Testis (tissue), 3 donors: ENCODE data around the gene CD58. TPM values are rescaled to one million over a fixed set of nuclear protein-coding genes. Genes with fewer than 3 reads are reported as not detected.

Experiments used
- DNase-seq: peaks from one replicate; pipeline ENCODE4 v3.0.0-alpha.2; 2019
- H3K27ac ChIP-seq, 2 donors: fragments of 200-600 bp; sonication (generic); one replicate each; pipeline ENCODE4 v1.5.1; 2019
- H3K27me3 ChIP-seq: fragments of 200-600 bp; sonication (generic); one replicate; pipeline ENCODE4 v1.5.1; 2019
- H3K36me3 ChIP-seq: fragments of 200-600 bp; sonication (generic); one replicate; pipeline ENCODE4 v1.5.1; 2017; ENCODE audit warnings: low read depth; ENCODE audit errors: missing control alignments
- H3K4me1 ChIP-seq: fragments of 200-600 bp; sonication (generic); one replicate; pipeline ENCODE4 v1.5.1; 2019
- H3K4me3 ChIP-seq, 2 donors: fragments of 200-600 bp; sonication (generic); one replicate each; pipeline ENCODE4 v1.5.1; 2017 to 2019
- H3K9me3 ChIP-seq: fragments of 200-600 bp; sonication (generic); one replicate; pipeline ENCODE4 v1.5.1; 2017
- CTCF ChIP-seq, 3 experiments: fragments of 450-650 bp in 2 of 3; fragments of 200-600 bp in 1 of 3; sonication (generic) in 1 of 3; IDR thresholded peaks; one replicate each; pipeline ENCODE4 v1.5.1; 2016 to 2019; ENCODE audit warnings: antibody characterized with exemption in 3 of 3, mild to moderate bottlenecking in 2 of 3, moderate library complexity in 1 of 3
- POLR2A ChIP-seq: fragments of 450-650 bp; IDR thresholded peaks from one replicate; pipeline ENCODE4 v1.6.1; 2017; ENCODE audit warnings: antibody characterized with exemption, mild to moderate bottlenecking, moderate library complexity
- WGBS, 2 donors: methylation state at CpG; one replicate each; pipeline ENCODE4 v1.1.5; 2018; 5-methylcytosine and 5-hydroxymethylcytosine counted together
- intact Hi-C: fragments of 100-400 bp; cut with DNase I; formaldehyde crosslinking; loops from one replicate; pipeline ENCODE4 v1.15.1; 2023; ENCODE audit warnings: low total_unique reads
- polyA plus RNA-seq: library from polyadenylated mRNA; stranded (reverse); fragments of 350-450 nt; fragmentation: Illumina TruSeq; extraction: RNeasy Lipid Tissue Mini Kit (QIAGEN cat#74804); gene quantifications from one replicate; pipeline ENCODE4 v1.2.3, GENCODE V29; 2014; ENCODE audit warnings: low read depth, low replicate concordance; ENCODE audit not compliant: insufficient read depth
- total RNA-seq, 2 donors: library from RNA; depleted of rRNA; stranded (reverse); fragments of >200 nt; gene quantifications; one replicate each; pipeline ENCODE4 v1.2.3, GENCODE V29; 2016

CD58 gene
- total and polyA plus RNA-seq, 3 donors from 2014 or later, result 11.4 to 15.0 (median 14.9) TPM

- intact Hi-C loops, result no loop called here
- 88 to 91% methylated on average over 7 of the region's 7 CpGs for WGBS, 2 donors
- H3K27me3 ChIP-seq, result no peaks in the 10 kb centered on the region
- no peak for TF ChIP-seq CTCF (IDR thresholded peaks at IDR 0.05)
- no peak for TF ChIP-seq POLR2A
- H3K27ac ChIP-seq, result no peak overlapping the region
- no peak overlapping the region for H3K4me3 ChIP-seq
- peaks cover 9% of the 10 kb centered on the region for H3K4me1 ChIP-seq
- no peak for DNase-seq
- H3K9me3 ChIP-seq, result no peaks in the 10 kb centered on the region
- no peaks in the 10 kb centered on the region for H3K36me3 ChIP-seq
Measured at GRCh38 chr1:116503546-116504307, 67.1 kb downstream of the CD58 start.

GRCh38 chr1:116502671-116503314 is 68.0 kb downstream of the CD58 start:
- TF ChIP-seq CTCF (IDR thresholded peaks at IDR 0.05), result no peak
- TF ChIP-seq POLR2A, result no peak
- no peaks in the 10 kb centered on the region for H3K27me3 ChIP-seq
- no peaks in the 10 kb centered on the region for H3K9me3 ChIP-seq
- H3K36me3 ChIP-seq, result no peaks in the 10 kb centered on the region
- H3K27ac ChIP-seq, result no peak overlapping the region
- H3K4me3 ChIP-seq, result no peak overlapping the region
- H3K4me1 ChIP-seq, result peaks cover 11% of the 10 kb centered on the region
- intact Hi-C loops, result no loop called here
- DNase-seq, result no peak
- WGBS, 2 donors, result 69 to 72% methylated on average over 5 of the region's 5 CpGs

GRCh38 chr1:116501870-116502244 is 69.0 kb downstream of the CD58 start:
- WGBS, 2 donors, result 95 to 100% methylated on average over 2 of the region's 2 CpGs
- no peaks in the 10 kb centered on the region for H3K36me3 ChIP-seq
- H3K9me3 ChIP-seq, result no peaks in the 10 kb centered on the region
- intact Hi-C loops, result no loop called here
- DNase-seq, result no peak
- H3K27me3 ChIP-seq, result no peaks in the 10 kb centered on the region
- no peak for TF ChIP-seq POLR2A
- TF ChIP-seq CTCF (IDR thresholded peaks at IDR 0.05), result no peak
- H3K4me1 ChIP-seq, result peaks cover 11% of the 10 kb centered on the region
- no peak overlapping the region for H3K4me3 ChIP-seq
- H3K27ac ChIP-seq, result no peak overlapping the region

GRCh38 chr1:116501125-116501869 is 69.5 kb downstream of the CD58 start:
- TF ChIP-seq CTCF (IDR thresholded peaks at IDR 0.05) (no peak), POLR2A (no peak)
- Histone ChIP-seq H3K36me3 (no peaks in the 10 kb centered on the region), H3K4me3 (no peak overlapping the region), H3K4me1 (peaks cover 11% of the 10 kb centered on the region), H3K27ac (no peak overlapping the region), H3K9me3 (no peaks in the 10 kb centered on the region), H3K27me3 (no peaks in the 10 kb centered on the region)
- no peak for DNase-seq
- WGBS, 2 donors, result 59 to 64% methylated on average over 9 of the region's 9 CpGs
- intact Hi-C loops, result no loop called here
